SIG-M5 treated with dmso at 0.1 percent for 504 hours (cell line): ENCODE data around the gene FAM193B.

Source experiments
- DNase-seq: peaks from one replicate; lab custom pipeline; 2025; ENCODE audit not compliant: unreplicated experiment; lab: John Stamatoyannopoulos, UW

The FAM193B gene

DNA sequence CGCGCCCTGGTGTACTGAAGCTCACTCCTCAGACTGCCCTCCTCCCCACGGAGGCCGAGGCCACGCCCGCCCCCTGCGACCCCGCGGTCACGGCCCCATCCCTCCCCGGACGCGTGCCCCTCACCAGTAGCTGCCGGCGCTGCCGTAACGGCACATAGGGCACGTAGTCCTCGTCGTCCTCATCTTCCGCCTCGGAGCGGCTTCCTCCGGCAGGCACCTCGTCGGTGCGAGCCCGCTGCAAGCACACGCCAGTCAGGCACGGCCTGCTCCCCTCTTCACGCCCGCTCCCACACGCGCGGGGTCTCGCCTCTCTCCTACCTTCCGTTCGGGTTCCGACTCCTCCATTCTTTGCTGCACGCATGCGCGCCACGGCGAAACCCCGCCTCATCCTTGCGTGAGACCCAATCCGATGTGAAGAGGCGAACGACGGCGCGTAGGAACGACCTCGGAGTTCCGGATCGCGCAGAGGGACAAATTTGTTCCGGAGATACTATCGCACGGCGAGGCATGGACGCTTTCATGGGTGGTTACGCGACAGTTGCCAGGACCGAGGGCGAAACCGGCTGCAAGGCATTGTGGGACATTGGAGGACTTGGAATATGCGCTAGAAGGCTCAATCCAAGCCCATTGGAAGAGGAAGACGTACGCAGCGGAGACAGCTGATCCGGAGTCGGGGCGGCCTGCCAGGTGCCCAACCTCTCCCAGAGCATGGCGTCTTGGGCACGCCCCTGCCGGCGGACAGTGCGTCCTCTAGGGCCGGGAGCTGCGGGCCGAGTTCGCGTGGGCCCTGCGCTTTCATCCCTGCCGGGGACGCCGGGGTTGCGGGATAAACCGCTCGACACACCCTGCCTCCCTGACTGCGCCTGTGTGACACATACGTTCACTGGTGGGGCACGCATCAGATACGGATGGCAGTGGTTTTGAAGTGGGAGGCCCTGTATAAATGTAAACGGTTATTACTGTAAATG is 37.5 kb downstream of the FAM193B start, which contains the start of gene DDX41:
TSS of gene DDX41 (minus strand) at position 361 of the 968 bp plus-strand sequence. CDS start at position 345, 16 bp downstream.
- DNase-seq, result peak; percentile 98

DNA sequence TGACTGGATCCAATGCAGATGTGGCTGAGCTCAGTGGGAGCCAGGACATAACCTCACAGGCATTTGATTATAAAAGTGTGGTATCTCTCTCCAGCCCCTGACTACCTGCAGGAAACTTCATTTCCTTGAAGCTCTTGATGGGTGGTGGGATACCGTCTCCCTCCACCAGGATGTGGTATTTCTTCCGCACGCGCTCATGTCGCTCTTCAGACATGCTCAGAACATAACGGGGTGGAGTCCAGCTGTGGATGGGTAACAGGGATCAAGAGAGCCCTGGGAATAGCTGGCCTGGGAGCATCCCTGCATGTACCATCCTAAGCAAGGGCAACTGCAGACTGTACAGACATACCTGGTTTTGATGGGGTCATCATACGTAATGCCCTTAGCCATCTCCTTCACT is 38.8 kb downstream of the FAM193B start:
- DNase-seq, result no peak

DNA sequence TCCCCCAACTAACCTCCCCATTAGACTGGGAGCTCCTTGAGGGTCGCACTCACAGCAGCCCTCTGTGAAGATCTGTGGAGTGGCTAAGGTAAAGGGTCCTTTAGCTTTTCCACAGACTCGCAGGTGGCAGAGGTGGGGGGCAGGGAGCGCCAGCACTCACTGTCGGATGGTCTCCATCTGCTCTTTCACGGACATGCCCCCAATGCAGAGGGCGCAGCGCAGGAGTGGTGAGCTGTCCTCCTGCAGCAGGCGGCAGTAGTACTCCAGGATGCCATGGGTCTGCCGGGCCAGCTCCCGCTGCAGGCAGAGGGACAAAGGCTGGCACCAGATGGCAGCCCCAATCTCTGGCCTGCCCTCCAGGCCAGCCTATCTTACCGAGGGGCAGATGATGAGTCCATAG is 39.8 kb downstream of the FAM193B start:
- no peak for DNase-seq

DNA sequence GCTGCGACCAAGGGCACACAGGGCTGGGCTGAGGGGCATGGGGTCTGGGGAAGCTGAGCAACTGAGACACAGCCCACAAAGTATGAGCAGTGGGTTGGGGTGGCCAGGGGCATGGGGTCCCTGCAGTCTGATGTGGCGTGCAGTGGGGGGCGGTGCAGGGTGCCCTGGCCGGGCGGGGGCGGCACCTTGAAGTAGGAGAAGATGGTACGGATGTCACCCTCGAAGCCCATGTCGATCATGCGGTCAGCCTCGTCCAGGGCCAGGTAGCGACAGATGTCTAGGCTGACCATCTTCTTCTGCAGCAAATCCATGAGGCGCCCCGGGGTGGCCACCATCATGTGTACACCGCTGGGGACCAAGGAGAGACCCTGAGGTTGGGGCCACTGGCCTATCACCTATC is 40.9 kb downstream of the FAM193B start:
- DNase-seq, result no peak

DNA sequence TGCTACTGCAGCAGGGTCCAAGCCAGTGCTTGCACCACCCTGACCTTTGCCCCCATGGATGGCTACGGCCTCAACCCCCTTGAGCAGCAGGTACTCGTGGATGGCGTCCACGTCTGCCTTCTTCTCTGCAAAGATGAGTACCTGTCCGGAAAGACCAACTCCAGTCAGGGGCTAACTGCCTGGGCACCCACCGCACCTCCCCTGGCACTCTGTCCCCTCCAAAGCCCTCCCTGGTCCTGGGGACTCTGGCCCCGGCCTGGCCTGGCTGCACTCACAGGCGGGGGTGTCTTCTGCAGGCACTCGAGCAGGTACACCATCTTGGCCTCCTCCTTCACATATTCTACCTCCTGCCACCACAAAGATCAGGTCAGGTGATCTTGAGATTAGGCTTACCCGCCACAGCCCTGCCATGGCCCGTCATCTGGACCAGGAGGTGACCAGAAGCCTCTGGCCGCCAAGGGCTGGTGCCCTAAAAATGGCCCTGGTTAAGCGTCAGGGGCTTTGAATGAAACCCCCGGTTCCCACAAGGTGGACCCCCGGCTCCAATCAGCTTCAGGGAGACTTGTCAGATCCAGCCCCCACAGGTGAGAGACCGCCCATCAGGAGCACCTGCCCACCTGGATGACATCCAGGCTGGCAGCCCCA is 41.5 kb downstream of the FAM193B start:
- DNase-seq, result no peak

DNA sequence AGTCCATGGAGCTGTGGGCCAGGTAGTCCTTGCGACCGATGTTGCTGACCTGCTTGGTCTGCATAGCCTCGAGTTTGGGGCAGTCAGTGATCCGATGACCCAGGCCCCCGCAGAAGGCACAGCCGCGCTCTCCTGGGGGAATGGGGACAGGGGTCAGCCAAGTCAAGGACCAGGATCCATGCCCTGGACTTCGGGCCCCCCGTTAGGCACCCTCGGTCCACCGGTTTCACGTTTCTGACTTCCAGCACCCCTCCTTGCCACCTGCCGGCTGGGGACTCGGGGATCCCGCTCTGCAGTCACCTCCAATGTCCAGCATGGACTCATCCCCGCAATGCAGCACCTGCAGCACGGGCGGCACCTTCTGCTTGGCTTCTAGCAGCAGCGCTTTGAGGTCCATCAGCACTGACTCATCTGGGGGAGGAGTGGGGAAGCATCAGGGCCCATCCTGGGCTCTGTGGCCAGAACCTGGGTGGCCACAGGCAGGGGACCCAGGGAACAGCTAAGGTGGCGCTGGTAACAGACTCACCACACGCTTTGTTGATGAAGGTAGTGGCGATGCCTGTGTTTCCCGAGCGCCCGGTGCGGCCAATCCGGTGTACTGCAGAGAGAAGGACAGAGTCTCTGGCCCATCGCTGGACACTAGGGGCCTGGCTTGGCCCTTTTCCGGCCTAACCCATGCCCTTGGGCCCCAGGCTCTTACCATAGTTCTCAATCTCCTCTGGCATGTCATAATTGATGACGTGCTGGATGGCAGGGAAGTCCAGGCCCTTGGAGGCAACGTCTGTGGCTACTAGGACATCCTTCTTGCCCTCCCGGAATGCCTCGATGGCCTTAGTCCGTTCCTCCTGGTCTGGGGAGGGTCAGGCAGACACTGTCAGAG is 42.3 kb downstream of the FAM193B start:
- DNase-seq, result no peak

DNA sequence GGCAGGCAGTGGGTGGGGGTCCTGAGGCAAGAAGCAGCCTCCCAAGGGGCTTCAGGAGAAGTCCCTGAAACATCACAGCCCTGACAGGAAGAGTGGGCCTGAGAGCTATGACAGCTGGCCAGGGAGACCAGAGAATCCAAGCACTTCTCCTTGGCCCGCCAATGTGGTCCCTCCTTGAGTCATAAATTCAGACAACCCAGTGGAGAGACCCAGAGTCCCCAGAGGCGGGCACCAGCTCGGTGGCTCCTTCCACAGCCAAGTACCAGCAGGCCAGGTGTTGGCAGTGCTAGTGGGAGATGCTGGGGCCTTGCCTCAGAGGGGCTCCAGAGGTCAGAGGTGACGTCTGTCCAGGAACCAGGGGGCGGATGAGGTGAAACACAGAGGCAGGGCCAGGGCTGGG is 43.2 kb downstream of the FAM193B start:
- no peak for DNase-seq

DNA sequence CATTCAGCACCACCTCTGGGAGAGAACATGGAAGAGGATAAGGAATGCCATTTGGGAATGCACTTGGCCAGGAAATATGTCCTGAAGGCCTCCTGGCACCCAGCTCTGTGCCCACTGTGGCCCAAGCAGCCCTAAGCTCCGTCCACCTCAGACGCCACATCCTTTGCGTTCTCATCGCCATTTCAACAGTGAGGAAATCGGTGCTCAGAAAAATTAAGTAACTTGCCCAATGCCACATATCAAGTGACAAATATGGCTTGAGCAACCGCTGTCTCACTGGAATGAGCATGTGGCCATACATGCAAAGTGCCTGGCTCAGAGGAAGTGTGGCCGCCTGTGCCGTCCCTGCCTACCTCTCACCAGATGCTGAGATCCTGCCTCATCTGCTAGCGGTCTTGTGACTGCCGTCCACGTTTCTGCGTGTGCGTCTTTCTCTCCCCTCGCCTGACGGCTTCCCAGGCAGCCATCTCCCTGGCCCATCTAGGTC is 43.8 kb downstream of the FAM193B start:
- DNase-seq, result peak; percentile 91

DNA sequence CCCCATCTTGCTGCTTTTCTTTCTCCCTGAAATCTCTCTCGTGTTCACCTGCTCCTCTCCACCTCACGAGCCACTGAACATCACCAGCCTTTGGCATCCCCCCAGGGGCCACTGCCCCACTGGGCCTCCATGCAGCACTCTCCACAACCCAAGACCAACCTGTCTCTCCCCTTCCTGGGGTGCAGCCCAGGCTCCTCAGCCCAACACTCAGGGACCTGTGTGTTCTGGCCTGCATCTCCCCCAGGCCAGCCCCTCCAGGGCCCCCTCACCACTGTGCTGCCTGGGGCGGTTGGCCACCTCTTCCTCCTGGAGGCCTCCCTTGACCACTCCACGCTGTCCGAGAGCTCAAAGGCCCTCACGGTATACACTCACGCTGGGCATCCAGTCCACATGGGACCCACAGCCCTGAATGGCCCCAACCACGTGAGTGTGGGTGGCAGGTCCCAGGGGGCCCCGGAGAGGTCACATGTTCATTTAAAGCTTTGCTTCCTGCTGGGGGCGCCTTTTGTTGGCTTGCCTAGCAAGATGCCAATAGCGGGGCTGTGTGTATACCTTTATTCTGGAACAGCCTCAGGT is 44.3 kb downstream of the FAM193B start:
- no peak for DNase-seq

DNA sequence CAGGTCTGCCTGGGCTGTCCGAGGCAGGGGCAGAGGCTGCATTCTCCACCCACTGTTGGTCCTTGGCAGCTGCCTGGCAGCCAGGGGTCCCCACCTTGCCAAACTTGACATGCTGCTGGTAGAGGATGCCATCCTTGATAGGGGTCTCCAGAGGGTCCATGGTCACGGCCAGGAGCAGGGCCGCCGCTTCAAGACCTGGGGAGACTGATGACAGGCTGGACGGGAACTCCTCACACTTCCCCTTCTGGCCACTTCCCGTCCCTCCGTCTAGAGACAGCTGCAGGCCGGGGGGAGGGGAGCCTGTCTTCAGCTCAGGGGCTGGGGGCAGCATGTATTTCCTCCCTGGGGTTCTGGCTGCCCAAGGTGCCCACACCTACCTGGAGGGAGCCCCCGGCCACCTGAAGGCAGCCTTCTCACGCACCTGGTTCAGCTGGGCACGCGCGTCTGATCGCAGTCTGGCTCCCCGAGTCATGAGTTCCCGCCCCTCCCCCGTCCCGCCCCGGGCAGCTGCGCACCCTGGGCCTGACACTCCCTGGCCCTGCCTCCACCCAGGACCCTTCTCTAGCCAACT is 44.9 kb downstream of the FAM193B start, which contains the start of gene DOK3:
TSS of gene DOK3 (minus strand) at position 446 of the 571 bp plus-strand sequence. CDS start at position 160, 286 bp downstream.
- DNase-seq, result no peak

DNA sequence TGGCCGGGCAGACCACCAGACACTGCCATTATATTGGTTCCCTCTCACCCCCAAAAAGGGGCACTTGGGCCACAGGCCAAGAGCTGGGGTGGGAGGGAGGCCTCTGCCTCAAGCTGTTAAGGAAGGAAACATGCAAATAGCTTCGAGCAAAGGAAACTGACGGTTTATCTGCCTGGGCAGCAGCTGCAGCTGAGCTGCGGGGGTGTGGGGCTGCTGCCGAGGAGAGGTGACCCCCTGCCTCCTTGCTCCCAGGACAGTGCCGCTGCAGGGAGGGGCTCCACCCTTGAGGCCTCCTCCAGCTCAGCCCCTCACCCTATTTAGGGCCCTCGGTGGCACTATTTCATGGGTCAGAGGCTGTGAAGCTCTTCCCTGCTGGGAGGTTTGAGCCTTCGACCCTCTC is 45.5 kb downstream of the FAM193B start:
- no peak for DNase-seq

DNA sequence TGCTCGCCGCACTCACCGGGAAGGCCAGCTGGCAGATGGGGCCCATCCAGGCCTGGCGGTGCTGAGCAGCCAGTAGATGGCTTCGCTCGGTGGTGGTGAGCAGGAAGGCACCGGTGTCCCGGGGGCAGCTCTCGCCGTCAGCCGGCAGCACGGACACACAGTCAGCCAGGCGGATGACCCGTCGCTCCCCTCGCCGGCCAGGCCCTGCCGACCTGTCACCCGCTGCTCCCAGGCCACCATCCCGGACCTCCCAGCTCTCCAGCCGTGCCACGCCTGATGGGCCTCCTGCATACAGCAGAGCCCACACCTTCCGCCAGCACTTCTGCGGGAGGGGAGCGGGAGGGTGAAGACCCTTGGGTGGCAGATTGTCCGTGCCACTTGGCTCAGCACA is 46.1 kb downstream of the FAM193B start:
- no peak for DNase-seq

DNA sequence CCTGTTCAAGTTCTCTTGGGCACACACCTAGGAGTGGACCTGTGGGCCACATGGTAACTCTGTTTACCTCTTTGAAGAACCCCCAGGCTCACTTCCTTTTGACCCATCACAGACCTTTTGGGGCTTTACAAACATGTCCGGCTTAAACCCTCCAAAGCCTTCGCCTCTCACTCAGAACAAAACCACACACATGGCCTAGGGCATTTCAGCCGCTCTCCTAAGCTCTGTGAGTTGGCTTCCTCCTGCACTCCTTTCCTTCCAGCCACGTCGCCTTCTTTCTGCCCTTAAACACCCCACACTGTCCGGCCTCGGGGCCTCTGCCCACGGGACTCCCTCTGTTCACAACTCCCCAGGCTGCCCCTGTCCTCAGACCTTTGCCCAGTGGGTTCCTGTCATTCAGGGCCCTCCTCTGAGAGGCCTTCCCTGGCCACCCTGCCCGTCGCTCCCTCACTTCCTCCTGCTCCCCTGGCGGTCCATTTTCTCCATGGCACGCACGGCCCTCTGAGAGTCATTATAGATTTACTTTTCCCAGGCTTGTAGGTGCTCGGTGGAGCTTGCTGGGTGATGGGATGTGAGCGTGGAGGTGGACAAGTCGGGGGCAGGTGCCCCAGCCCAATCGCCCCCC is 46.7 kb downstream of the FAM193B start:
- no peak for DNase-seq

DNA sequence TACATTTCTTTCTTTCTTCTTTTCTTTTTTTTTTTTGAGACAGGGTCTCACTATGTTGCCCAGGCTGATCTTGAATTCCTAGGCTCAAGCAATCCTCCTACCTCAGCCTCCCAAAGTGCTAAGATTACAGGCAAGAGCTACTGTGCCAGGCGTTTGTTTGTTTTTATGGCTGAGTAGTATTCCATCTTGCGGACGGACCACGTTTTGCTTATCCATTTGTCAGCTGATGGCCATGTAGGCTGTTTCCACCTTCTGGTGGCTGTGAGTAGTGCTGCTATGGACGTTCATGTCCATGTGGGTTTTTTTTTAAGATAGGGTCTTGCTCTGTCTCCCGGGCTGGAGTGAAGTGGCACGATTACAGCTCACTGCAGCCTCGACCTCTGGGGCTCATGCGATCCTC is 47.2 kb downstream of the FAM193B start:
- no peak for DNase-seq

DNA sequence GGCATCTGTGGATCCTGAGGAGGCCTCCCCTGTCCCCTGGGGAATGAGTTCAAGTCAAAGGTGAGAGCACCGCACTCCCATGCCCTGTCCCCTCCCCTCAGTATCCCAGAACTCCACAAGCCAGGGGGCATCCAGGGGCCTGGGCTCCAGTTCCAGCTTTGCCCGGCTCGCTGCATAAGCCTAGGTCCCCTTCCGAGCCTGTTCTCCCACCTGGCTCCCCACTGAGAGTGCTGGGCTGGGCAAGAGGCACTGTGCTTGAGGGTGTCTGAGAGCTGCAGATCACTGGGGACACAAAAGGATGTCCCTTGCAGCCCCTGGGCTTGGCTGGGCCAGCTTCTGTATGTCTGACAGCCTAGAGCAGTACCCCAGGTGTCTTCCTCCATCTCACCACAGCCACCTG is 49.3 kb downstream of the FAM193B start:
- no peak for DNase-seq

DNA sequence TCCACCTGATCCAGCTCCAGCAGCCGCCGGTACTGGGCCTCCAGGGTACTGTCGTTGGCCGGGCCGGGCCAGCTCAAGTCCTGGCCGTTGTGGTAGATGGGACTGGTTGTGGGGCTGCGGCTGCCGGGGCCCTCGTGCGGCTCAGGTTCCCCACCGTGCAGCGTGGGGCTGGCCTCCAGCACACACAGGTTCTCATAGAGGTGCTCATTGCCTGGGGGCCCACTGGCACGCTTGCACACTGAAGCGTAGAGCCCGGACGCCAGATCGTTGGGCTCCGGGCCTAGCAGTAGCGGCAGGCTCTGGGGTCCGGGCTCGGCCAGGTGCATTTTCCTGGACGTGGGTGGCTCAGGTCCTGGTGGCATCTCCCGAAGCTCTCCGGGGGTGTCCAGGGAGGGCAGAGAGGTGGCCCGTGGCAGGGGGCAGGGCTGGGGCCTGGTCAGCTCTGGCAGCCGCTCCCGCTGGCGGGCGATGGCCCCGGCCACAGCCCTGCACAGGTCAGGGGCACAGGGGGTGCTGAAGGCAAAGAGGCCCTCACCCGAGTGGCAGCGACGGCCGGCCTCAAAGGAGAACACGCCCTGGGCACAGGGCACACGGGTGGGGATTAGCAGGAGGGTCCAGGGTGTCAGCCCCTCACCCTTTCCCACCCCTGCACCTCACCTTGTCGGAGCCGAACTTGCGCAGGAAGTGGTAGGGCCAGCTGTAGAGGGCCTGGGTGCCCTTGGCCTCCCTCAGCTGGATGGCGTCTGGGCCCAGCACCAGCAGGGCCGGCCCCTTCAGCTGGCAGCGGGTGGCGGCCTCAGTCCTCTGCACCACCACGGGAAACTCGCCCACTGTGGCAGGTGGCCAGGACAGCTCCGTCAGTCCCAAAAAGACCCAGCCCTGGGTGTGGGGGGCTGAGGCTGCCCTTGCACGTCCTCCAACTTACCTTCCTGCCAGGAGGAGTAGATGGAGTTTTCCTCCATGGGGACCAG is 50.0 kb downstream of the FAM193B start:
- no peak for DNase-seq

DNA sequence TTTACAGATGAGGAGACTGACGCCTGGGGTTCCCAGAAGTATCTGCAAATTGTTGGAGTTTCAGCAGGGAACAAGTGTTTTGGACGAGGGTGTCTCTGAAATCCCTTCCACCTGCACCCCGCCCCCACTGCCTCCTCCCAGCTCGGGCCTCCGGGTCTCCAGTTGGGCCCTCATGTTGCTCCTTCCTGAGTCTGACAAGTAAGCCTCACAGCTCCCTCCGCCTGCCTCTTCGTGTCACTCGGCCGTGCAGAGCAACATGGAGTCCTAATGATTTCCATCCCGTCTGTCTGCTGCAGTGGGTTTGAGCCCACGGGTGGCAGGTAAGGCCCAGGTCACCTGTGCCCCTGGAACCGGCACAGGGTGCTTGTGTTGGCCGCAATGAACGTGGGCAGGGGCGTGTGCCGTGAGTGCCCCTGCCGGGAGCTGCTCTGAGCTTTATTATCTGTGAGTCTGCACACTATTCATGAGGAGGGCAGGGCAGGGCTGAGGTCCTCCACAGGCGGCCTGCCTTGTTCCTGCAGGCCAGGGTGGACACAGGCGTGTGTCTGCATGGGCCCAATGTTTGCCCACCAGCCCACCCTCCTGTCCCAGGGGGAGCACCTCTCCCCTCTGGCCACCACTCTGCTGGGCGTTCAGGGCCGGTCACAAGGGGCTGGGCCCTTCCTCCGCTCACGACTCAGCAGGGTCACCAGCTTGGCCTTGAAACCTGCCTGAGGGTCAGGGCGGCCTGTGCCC is 50.8 kb downstream of the FAM193B start:
- no peak for DNase-seq

DNA sequence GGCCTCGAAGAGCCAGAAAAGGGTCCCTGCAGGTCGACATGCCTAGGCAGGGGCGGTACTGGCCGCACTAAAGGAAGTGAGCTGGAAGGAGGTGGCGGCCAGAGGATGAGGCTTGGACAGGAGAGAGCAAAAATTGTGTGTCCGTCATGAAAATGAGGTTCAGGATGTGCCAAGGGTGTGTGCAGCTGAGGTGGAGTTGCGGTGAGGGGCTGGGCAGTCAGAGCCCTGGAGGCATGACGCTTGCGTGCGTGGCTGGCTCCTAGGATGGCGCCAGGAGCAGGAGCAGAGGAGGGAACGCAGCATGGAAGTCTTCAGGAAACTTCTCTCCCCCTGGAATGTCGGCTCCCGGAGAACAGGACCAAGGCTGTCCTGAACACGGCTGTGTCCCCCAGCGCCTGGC is 51.5 kb downstream of the FAM193B start:
- no peak for DNase-seq
